ENCODE data around the gene AMER2. TPM values are rescaled to one million over a fixed set of nuclear protein-coding genes. Genes with fewer than 3 reads are reported as not detected.

Gene AMER2
- total RNA-seq, 2 experiments from 2014 or later: not detected

DNA sequence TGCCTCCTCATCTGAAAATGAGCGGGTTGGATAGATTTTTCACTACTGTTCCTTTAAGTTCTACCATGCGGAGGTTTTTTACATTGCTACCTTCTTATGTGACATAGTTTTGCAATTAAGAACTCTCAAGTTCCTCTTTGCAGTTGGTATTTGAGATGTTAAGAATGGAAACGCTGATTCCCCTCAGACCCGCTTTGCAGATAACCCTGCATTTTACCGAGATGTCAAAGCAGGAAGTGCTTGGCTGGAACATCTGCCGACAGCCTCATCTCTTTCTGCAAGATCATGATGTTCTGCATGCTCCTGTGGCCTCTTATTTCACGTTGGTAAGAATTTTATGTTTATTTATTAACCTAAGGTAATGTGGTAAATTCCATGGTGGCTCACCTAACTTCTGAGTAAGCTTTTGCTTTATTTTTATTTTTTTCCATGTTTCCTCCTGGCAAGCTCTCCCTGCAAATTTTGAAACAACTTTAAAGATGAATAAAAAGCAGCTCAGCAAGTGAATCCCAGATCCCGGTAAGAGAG lies 53.6 kb downstream of the AMER2 start:
- CTCF ChIA-PET: no interaction called here
- peaks cover 3% of the 10 kb centered on the region for H3K4me1 Mint-ChIP-seq
- H3K27me3 Mint-ChIP-seq: peaks cover 44% of the 10 kb centered on the region
- DNase-seq (no peak), ATAC-seq (no peak)
- H3K36me3 Mint-ChIP-seq: no peaks in the 10 kb centered on the region
- H3K9me3 Mint-ChIP-seq (ENCODE audit: low read depth): no peaks in the 10 kb centered on the region
- no peak overlapping the region for H3K4me3 Mint-ChIP-seq
- H3K27ac Mint-ChIP-seq: no peak overlapping the region

DNA sequence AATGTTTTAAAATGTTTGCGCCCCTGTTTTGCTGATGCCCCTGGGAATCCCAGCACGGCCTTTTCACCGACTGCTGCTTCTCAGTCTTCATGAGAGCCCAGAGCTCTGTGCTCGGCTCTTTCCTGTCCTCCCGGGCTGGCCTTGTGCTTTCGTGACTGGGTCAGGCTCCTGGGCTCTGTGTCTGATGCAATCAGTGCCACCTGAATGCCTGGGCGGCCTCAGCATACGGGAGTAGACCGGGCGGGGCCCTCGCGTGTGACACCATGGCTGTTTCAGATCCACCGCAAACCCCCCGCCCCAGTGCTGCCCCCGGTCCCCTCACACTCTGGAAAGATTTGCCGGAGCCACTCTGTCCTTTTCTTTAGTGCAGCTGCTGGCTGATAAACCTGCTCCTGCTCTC lies 54.8 kb downstream of the AMER2 start:
- CTCF ChIA-PET: no interaction called here
- DNase-seq: no peak
- no peak overlapping the region for H3K27ac Mint-ChIP-seq
- peaks cover 48% of the 10 kb centered on the region for H3K27me3 Mint-ChIP-seq
- no peaks in the 10 kb centered on the region for H3K9me3 Mint-ChIP-seq (ENCODE audit: low read depth)
- peaks cover 3% of the 10 kb centered on the region for H3K4me1 Mint-ChIP-seq
- no peak overlapping the region for H3K4me3 Mint-ChIP-seq
- no peak for ATAC-seq
- no peaks in the 10 kb centered on the region for H3K36me3 Mint-ChIP-seq

- Mint-ChIP-seq H3K9me3 (ENCODE audit: low read depth) (no peaks in the 10 kb centered on the region), H3K4me3 (no peak overlapping the region), H3K4me1 (peaks cover 3% of the 10 kb centered on the region), H3K27me3 (peaks cover 46% of the 10 kb centered on the region), H3K36me3 (no peaks in the 10 kb centered on the region), H3K27ac (no peak overlapping the region)
- no peak for DNase-seq
- CTCF ChIA-PET: no interaction called here
- ATAC-seq: no peak
These were observed 56.0 kb downstream of the AMER2 start for GRCh38 chr13:25116044-25116443.

DNA sequence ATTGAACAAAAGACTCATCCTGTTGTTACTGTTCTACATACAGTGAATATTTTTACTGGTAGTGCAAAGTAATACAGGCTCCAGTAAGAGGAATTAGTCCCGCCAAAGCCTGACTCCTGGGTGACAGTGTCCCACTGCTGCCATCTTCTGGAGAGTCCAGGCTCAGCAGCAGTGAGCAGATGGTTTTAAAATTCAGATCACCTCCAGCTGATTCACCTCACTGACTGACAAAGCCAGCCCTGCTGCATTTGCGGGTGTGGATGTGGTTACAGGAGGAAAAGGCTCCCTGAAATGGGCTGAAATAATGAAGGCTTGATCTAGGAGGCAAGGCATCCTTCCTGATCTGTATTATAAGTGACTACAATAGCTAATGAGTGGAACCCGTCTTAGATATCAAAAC lies 57.9 kb downstream of the AMER2 start:
- peak; percentile 82 for DNase-seq
- CTCF ChIA-PET: interaction anchor here (0.6 to 2.1 kb wide), 19 partner anchors 9 to 1426 kb away, joined by 3 to 9 read pairs (median 3); no protein-coding TSS in a partner anchor
- H3K27ac Mint-ChIP-seq: no peak overlapping the region
- H3K9me3 Mint-ChIP-seq (ENCODE audit: low read depth): no peaks in the 10 kb centered on the region
- peaks cover 3% of the 10 kb centered on the region for H3K4me1 Mint-ChIP-seq
- H3K4me3 Mint-ChIP-seq: no peak overlapping the region
- no peaks in the 10 kb centered on the region for H3K36me3 Mint-ChIP-seq
- peak; percentile 81 for ATAC-seq
- peaks cover 46% of the 10 kb centered on the region for H3K27me3 Mint-ChIP-seq

DNA sequence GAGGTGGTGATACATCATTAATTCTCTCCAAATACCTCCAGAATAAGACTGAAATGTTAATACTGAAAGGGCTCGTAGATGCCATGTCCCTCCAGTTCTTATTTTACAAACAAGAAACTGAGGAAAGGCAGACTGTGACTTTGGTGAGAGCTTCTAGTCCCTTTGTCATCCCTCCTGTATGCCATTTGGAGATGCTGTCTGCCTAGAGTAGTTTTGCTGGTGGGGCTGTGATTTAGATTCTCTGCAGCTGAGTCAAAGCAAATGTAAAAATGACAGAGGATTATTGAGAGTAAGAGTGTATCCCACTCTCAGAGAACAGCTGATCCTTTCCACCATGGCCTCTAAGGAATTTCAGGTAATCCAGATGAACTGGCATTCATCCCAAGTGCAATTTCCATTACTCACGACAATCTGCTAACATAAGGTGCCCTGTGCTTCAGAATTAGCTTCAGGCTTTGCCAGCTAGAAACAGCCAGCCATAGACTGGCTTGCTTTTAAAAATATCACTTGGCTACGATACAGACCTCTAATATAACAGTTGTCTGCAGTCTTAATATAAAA lies 59.3 kb downstream of the AMER2 start:
- Mint-ChIP-seq H3K36me3 (no peaks in the 10 kb centered on the region), H3K4me3 (no peak overlapping the region), H3K9me3 (ENCODE audit: low read depth) (no peaks in the 10 kb centered on the region), H3K27ac (no peak overlapping the region), H3K27me3 (peaks cover 41% of the 10 kb centered on the region), H3K4me1 (peaks cover 3% of the 10 kb centered on the region)
- CTCF ChIA-PET: interaction anchor here (0.9 to 2.1 kb wide), 7 partner anchors 9 to 117 kb away, joined by 3 to 6 read pairs (median 4); no protein-coding TSS in a partner anchor
- DNase-seq (no peak), ATAC-seq (no peak)

Other genes starting within 250 kb of the AMER2 start
- gene PABPC3, start 76.2 kb downstream of the AMER2 start, total RNA-seq: under 1 TPM; 0.20 to 0.52 TPM
- 10 to 100 TPM; 17.2 to 21.7 TPM for gene MTMR6, start 115.2 kb upstream of the AMER2 start, total RNA-seq
- gene NUP58, start 129.3 kb upstream of the AMER2 start, total RNA-seq: 10 to 100 TPM; 82.4 to 94.3 TPM
- gene ATP8A2, start 199.7 kb upstream of the AMER2 start, total RNA-seq: under 1 TPM; 0.28 to 0.32 TPM

All from activated CD8-positive, alpha-beta memory T cell treated with anti-CD3 and anti-CD28 coated beads, Interleukin-2, amount 10 ng/mL, durations not matched to agents 7 days and 5 days (primary cell).